Endothelial cell of umbilical vein (primary cell): ENCODE measurements around the gene STYXL1.

Experiments
- CTCF ChIP-seq, 2 donors: IDR thresholded peaks; 1 replicate in 1 of 2; 2 replicates in 1 of 2; pipeline ENCODE4 v1.5.1; 2011; ENCODE audit warnings: low read length in 2 of 2, mild to moderate bottlenecking in 2 of 2, moderate library complexity in 2 of 2, control low read depth in 1 of 2, inconsistent platforms in 1 of 2, low read depth in 1 of 2; ENCODE audit not compliant: insufficient read depth in 1 of 2; ENCODE audit errors: extremely low read depth in 1 of 2
- EZH2 ChIP-seq: IDR thresholded peaks from 2 replicates; pipeline ENCODE4 v1.6.1; 2012; ENCODE audit warnings: borderline replicate concordance, low read depth, mild to moderate bottlenecking, moderate library complexity, low read length, inconsistent platforms; ENCODE audit not compliant: severe bottlenecking
- FOS ChIP-seq: IDR thresholded peaks from 2 replicates; pipeline ENCODE4 v1.6.1; 2011; ENCODE audit warnings: mild to moderate bottlenecking, low read length, moderate library complexity, borderline replicate concordance; ENCODE audit not compliant: insufficient read depth
- GATA2 ChIP-seq: IDR thresholded peaks from 2 replicates; pipeline ENCODE4 v1.7.0; 2011; ENCODE audit warnings: low read depth, mild to moderate bottlenecking, moderate library complexity, mixed read lengths, low read length; ENCODE audit not compliant: insufficient read length, insufficient read depth
- MYC ChIP-seq: IDR thresholded peaks from one replicate; pipeline ENCODE4 v1.6.1; 2011; ENCODE audit warnings: mild to moderate bottlenecking, low read depth, low read length
- POLR2A ChIP-seq: IDR thresholded peaks from 2 replicates; pipeline ENCODE4 v1.6.1; 2012; ENCODE audit warnings: low read depth, mild to moderate bottlenecking, control low read depth, low read length
- POLR2AphosphoS5 ChIP-seq: IDR thresholded peaks from 2 replicates; pipeline ENCODE4 v1.6.1; 2012; ENCODE audit warnings: low read depth, mild to moderate bottlenecking, control low read depth, low read length, moderate library complexity; ENCODE audit not compliant: insufficient read depth

- TF ChIP-seq FOS (no peak), CTCF (IDR thresholded peaks at IDR 0.05; ENCODE audit: extremely low read depth in 1 of 2, insufficient read depth in 1 of 2, low read depth in 1 of 2, low read length in 2 of 2) (no peak), POLR2A (no peak), GATA2 (no peak), POLR2AphosphoS5 (no peak), EZH2 (no peak), MYC (no peak)
Observed at GRCh38 chr7:76022026-76022780, 25.6 kb downstream of the STYXL1 start.
